ENCODE measurements around the gene RNF32. TPM values are rescaled to one million over a fixed set of nuclear protein-coding genes. Genes with fewer than 3 reads are reported as not detected.

The RNF32 gene
- total RNA-seq, 2 donors from 2014 or later = 0.33 TPM; not detected in 1

DNA sequence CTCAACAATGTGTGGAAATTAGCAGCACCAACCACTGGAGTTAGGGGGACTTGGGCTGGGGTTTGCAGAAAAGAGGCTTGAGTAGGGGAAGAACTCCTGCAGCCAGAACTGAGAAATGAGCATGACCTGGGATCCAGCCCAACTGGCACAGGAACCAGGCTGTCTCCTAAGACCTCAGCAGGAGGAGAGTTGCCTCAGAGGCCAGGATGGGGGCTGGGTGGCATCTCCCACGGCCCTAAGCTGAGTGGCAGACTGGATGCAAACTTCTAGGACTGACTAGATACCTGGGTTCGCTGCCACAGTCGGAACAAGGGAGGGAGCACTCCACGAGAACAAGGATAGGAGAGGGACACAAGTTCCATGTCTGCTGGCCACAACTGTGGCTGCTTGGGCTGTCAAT is 62.6 kb downstream of the RNF32 start:
- DNase-seq (ENCODE audit: low spot score) = no peak
- intact Hi-C loops (cut with DNase I) = no loop called here

DNA sequence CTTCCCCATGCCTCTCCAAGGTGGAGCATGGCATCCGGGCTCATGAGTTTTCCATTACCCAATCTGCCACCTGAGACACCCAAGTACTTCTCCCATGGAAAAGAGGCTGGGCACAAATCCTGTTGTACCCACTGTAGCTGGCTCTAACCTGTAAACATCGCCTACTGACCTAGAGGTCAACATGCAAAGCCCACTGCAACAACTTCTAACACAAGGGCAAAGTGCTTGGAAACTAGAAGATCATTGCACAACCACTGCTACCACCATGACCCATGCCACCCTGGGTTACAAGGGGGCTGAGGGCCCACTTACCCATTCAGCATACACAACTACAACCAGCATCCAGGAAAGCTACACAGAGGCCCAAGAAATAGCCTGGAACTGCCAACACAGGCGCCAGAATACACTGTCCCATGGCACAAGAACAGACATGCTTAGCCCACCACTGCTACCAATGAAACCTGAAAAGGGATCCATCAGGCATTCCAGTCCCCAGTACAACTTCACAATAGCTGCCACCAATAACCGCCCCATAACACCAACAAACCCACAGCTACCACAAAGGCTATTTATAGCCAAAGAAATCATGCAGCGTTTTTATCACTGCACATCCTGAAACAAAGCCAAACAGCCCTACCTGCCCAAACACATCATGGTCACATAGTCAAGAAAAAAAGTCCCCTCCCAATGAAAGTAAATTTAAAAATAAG is 63.4 kb downstream of the RNF32 start:
- intact Hi-C loops (cut with DNase I) = no loop called here
- DNase-seq (ENCODE audit: low spot score) = no peak

DNA sequence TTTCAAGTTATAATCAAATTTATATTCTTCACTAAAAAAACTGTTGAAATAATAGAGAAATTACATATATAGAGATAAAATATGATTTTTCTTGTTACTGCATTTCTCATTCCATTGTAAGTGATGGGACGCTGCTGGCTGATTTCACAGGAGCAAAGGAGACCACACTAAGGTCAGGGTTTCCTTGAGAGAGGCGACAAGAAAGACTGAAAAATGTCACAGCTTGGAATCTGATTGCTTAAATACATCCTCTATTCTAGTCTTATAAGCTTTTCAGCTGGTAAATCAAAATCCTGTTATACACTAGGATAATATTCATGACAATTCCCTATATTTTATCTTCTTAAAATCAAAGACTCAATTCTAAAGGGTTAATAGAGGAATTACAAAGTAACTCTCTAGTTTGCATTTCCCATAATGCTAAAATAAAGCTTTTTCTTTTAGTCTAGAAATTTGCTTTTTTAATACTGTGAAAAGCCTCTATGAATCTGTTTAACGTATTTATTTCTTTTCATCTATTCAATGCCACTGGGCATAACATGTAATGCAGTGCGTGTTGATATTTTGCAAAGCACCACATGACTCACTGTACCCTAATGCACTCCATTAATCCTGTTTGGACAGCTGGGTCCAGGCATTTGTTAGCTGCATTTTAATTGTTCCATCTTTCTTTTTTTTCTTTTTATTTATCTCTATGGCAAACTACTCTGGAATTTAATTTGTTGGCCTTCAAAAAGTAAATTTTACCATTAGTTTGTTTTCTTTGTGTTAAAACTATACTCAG is 81.7 kb downstream of the RNF32 start:
- intact Hi-C loops (cut with DNase I) = no loop called here
- DNase-seq (ENCODE audit: low spot score) = no peak

DNA sequence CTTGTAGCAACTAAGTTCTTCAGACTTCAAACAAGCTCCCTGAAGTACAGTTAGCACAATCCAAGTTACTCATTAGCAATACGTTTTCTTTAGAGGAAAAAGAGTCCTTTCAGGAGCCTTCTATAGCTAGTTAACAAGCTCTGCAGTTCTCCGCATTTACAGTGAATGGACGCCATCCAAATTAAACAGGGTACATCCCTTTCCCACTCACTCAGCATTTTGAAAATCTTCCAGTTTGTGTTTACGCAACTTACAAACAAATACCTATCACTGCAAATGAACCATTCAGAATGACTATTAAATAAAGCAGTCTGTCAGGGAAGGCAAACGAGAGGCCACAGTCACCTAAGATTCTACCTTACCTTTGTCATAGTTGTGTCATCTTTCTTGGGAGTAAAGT is 84.5 kb downstream of the RNF32 start:
- no peak for DNase-seq (ENCODE audit: low spot score)
- intact Hi-C loops (cut with DNase I) = no loop called here

DNA sequence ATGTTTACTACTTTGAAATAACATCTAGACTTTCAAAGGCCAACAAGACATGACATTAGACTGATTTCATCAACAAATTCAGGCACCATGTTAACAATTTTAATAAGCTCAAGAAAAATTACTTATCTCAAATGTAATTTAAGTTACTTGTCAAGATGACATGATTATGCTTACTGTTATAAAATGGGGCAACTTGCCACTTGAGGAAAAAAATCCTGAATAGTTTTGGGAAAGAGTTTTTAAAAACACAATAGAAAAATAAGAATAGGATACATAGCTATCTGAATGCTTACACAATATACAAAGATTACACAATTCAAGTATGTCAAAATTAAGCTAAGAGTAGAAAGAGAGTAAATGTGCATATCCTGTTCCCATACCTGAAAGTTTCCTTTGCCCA is 85.4 kb downstream of the RNF32 start:
- DNase-seq (ENCODE audit: low spot score) = no peak
- intact Hi-C loops (cut with DNase I) = no loop called here
